HT1080 (cell line): Measurements from ENCODE around the gene GAREM2. TPM values are rescaled to one million over a fixed set of nuclear protein-coding genes. Genes with fewer than 3 reads are reported as not detected.

Experiments
- DNase-seq: peaks from one replicate; pipeline ENCODE4 v3.0.0-alpha.2; 2015; ENCODE audit warnings: low read depth
- total RNA-seq: library from RNA; depleted of rRNA; stranded (reverse); fragments of >200 nt; shearing (Covaris generic); gene quantifications from 2 replicates; pipeline ENCODE4 v1.2.3, GENCODE V29; 2014; rRNA removed

Gene GAREM2
- total RNA-seq, 1 experiment from 2014 or later = 2.3 TPM

- no peak for DNase-seq
Observed at GRCh38 chr2:26235089-26235488, 62.2 kb downstream of the GAREM2 start.

DNA sequence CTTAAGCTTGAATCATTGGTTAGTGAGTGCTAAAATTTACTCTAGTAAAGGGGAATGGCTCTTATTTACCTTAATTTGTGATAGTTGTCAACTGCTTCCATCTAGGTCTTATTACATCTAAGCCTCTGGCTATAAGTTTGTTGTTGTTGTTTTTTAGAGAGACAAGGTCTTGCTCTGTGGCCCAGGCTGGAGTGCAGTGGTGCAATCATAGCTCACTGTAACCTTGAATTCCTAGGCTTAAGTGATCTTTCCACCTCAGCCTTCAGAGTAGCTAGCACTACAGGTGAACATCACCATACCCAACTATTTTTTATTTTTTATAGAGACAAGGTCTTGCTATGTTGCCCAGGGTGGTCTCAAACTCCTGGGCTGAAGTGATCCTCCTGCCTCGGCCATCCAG, 65.0 kb downstream of the GAREM2 start:
- DNase-seq = no peak

DNA sequence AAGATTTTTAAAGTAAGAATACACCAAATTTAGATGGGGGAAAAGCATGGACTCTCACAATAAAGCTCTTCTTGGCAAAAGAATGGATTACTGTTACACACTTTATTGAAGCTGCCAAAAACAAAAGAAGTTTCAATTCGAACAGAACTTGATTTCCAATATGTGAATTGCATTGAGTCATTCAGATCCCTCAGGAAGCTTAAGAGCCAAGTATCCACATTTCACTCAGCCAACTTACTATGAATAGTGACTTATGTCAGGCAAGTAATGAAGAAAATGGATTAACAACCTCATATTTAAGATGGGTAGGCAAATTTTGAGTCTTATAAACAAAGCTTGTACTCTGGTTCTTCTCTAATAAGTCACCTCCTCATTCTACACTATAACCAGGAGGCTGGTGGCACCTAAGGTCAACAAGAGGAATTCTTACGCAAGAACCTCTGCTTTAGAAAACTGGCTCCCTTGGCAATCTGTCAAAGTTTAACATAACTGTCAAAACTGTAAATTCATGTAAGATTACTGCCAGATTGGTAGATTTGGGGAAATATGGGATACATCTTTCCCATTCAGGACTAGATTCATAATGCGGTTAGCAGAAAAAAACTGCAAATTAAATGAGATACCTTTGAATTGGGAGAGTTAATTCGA, 65.5 kb downstream of the GAREM2 start:
- DNase-seq = no peak

Other genes starting within 250 kb of the GAREM2 start
- 10.2 and 17.5 TPM in 2 replicates for gene KIF3C, start 190.6 kb upstream of the GAREM2 start, total RNA-seq
- gene RAB10, start 139.0 kb upstream of the GAREM2 start, total RNA-seq = 100.0 and 126 TPM in 2 replicates
- 89.4 and 93.6 TPM in 2 replicates for gene HADHA, start 71.5 kb downstream of the GAREM2 start, total RNA-seq
- 52.5 and 62.2 TPM in 2 replicates for gene HADHB, start 71.9 kb downstream of the GAREM2 start, total RNA-seq
- 15.5 and 19.0 TPM in 2 replicates for gene SELENOI, start 173.1 kb downstream of the GAREM2 start, total RNA-seq
- gene ADGRF3, start 173.7 kb downstream of the GAREM2 start, total RNA-seq = not detected in 2 replicates
- not detected in 2 replicates for gene DRC1, start 228.8 kb downstream of the GAREM2 start, total RNA-seq